CD4-positive, CD25-positive, alpha-beta regulatory T cell (primary cell): ENCODE results near the gene ELAPOR2. TPM values are rescaled to one million over a fixed set of nuclear protein-coding genes. Genes with fewer than 3 reads are reported as not detected.

Experiments
- ATAC-seq, 2 donors: fragments of 150-1000 bp; cut with Tn5 transposase; one replicate each; pipeline ENCODE4 v1.10.0; 2021; ENCODE audit warnings: low read depth in 2 of 2, moderate number of reproducible peaks in 2 of 2, moderate library complexity in 1 of 2
- DNase-seq, 3 donors: peaks; one replicate each; pipeline versions ENCODE4 v3.0.0 to v3.0.0-alpha.2; 2012 to 2022; ENCODE audit warnings: mixed read lengths in 1 of 3
- H3K27ac ChIP-seq: one replicate; pipeline ENCODE4 v1.7.0; 2013; ENCODE audit warnings: mild to moderate bottlenecking, low read length; ENCODE audit not compliant: insufficient read depth, poor library complexity, severe bottlenecking
- H3K27me3 ChIP-seq: one replicate; pipeline ENCODE4 v1.7.0; 2013; ENCODE audit warnings: low read length; ENCODE audit not compliant: control insufficient read depth, insufficient read depth
- H3K36me3 ChIP-seq: one replicate; pipeline ENCODE4 v1.7.0; 2013; ENCODE audit warnings: mild to moderate bottlenecking, low read length, moderate library complexity; ENCODE audit not compliant: control insufficient read depth, insufficient read depth
- H3K4me1 ChIP-seq: 2 replicates; pipeline ENCODE4 v1.7.0; 2013; ENCODE audit warnings: mild to moderate bottlenecking, low read length; ENCODE audit not compliant: insufficient read depth, control insufficient read depth, poor library complexity, severe bottlenecking
- H3K4me3 ChIP-seq: one replicate; pipeline ENCODE4 v1.7.0; 2013; ENCODE audit warnings: low read depth, mild to moderate bottlenecking, low read length, moderate library complexity
- H3K9me3 ChIP-seq, 2 experiments: 1 replicate in 1 of 2; 2 replicates in 1 of 2; pipeline ENCODE4 v1.7.0; 2013; ENCODE audit warnings: low read length in 2 of 2, mild to moderate bottlenecking in 1 of 2, moderate library complexity in 1 of 2; ENCODE audit not compliant: control insufficient read depth in 2 of 2
- H3K27ac Mint-ChIP-seq, 3 donors: one replicate each; pipeline ENCODE4 v1.8.0; 2020 to 2022; ENCODE audit warnings: mild to moderate bottlenecking in 3 of 3, mixed read lengths in 3 of 3, moderate library complexity in 2 of 3
- H3K27me3 Mint-ChIP-seq: one replicate; pipeline ENCODE4 v1.8.0; 2022; ENCODE audit warnings: mild to moderate bottlenecking, mixed read lengths
- H3K36me3 Mint-ChIP-seq: one replicate; pipeline ENCODE4 v1.8.0; 2020; ENCODE audit warnings: mixed read lengths
- H3K4me1 Mint-ChIP-seq, 4 donors: one replicate each; pipeline ENCODE4 v1.8.0; 2020 to 2022; ENCODE audit warnings: mixed read lengths in 4 of 4, mild to moderate bottlenecking in 1 of 4
- H3K4me3 Mint-ChIP-seq, 4 donors: one replicate each; pipeline ENCODE4 v1.8.0; 2020 to 2022; ENCODE audit warnings: mild to moderate bottlenecking in 4 of 4, mixed read lengths in 4 of 4, moderate library complexity in 3 of 4
- H3K9me3 Mint-ChIP-seq, 7 donors: one replicate each; pipeline ENCODE4 v1.8.0; 2020 to 2022; ENCODE audit warnings: mixed read lengths in 7 of 7, mild to moderate bottlenecking in 3 of 7, moderate library complexity in 2 of 7
- polyA plus RNA-seq, 4 donors: library from polyadenylated mRNA; unstranded; fragments of 300-500 nt; fragmentation: Illumina TruSeq; gene quantifications; one replicate each; pipeline ENCODE4 v1.2.3, GENCODE V29; 2021
- total RNA-seq: library from RNA; stranded (reverse); gene quantifications from one replicate; pipeline ENCODE4 v1.2.3, GENCODE V29; 2022

The ELAPOR2 gene
- total and polyA plus RNA-seq, 5 donors from 2014 or later, result 2.4 to 20.3 (median 3.0) TPM

DNA sequence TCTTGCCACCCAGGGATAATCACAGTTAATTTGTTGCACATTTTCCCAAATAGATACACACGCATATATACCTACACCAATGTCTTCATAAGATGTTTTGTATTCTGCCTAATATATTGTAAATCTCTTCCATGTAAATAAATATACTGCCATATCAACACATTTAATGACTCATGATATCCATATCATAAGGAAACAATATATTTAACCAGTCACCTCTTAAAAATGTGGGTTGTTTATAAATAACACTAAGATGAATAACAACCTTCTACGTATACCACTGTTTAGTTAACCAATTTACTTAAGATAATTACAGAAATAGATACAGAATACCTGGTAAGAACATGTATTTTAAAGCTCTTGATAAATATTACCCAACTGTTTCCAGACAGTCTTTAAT, 38.2 kb downstream of the ELAPOR2 start:
- ATAC-seq, result no peak
- no peak overlapping the region for H3K4me3 Mint-ChIP-seq

GRCh38 chr7:87016606-87017005, 42.8 kb downstream of the ELAPOR2 start:
- DNase-seq, result no peak
- no peaks in the 10 kb centered on the region for H3K4me1 ChIP-seq
- peaks cover 0 to 2% (median 0%) of the 10 kb centered on the region in 4 donors for H3K4me1 Mint-ChIP-seq

More for the DNA sequence above, 38.2 kb downstream of the ELAPOR2 start:
- Mint-ChIP-seq H3K4me1 (no peaks in the 10 kb centered on the region), H3K27ac (no peak overlapping the region), H3K27me3 (no peaks in the 10 kb centered on the region), H3K9me3 (peaks cover 0 to 2% (median 0%) of the 10 kb centered on the region in 7 donors), H3K36me3 (no peaks in the 10 kb centered on the region)
- Histone ChIP-seq H3K4me3 (no peak overlapping the region), H3K9me3 (no peaks in the 10 kb centered on the region), H3K36me3 (no peaks in the 10 kb centered on the region), H3K27ac (no peak overlapping the region), H3K27me3 (no peaks in the 10 kb centered on the region), H3K4me1 (no peaks in the 10 kb centered on the region)
- DNase-seq, result no peak

GRCh38 chr7:87013840-87014190, 45.6 kb downstream of the ELAPOR2 start:
- no peak overlapping the region for H3K27ac ChIP-seq
- Mint-ChIP-seq H3K9me3 (no peaks in the 10 kb centered on the region), H3K4me1 (peaks cover 0 to 2% (median 0%) of the 10 kb centered on the region in 4 donors), H3K27ac (no peak overlapping the region), H3K36me3 (no peaks in the 10 kb centered on the region), H3K4me3 (no peak overlapping the region), H3K27me3 (peaks cover 4% of the 10 kb centered on the region)
- H3K4me1 ChIP-seq, result no peaks in the 10 kb centered on the region
- no peak for ATAC-seq
- DNase-seq, result no peak
- no peaks in the 10 kb centered on the region for H3K36me3 ChIP-seq
- peaks cover 6% of the 10 kb centered on the region for H3K27me3 ChIP-seq
- H3K9me3 ChIP-seq, result no peaks in the 10 kb centered on the region
- H3K4me3 ChIP-seq, result no peak overlapping the region

More at GRCh38 chr7:87016606-87017005, 42.8 kb downstream of the ELAPOR2 start:
- Mint-ChIP-seq H3K9me3 (no peaks in the 10 kb centered on the region), H3K4me3 (no peak overlapping the region), H3K27me3 (peaks cover 4% of the 10 kb centered on the region), H3K36me3 (no peaks in the 10 kb centered on the region), H3K27ac (no peak overlapping the region)
- no peak overlapping the region for H3K27ac ChIP-seq
- H3K4me3 ChIP-seq, result no peak overlapping the region
- no peak for ATAC-seq
- peaks cover 6% of the 10 kb centered on the region for H3K27me3 ChIP-seq
- H3K9me3 ChIP-seq, result no peaks in the 10 kb centered on the region
- H3K36me3 ChIP-seq, result no peaks in the 10 kb centered on the region

DNA sequence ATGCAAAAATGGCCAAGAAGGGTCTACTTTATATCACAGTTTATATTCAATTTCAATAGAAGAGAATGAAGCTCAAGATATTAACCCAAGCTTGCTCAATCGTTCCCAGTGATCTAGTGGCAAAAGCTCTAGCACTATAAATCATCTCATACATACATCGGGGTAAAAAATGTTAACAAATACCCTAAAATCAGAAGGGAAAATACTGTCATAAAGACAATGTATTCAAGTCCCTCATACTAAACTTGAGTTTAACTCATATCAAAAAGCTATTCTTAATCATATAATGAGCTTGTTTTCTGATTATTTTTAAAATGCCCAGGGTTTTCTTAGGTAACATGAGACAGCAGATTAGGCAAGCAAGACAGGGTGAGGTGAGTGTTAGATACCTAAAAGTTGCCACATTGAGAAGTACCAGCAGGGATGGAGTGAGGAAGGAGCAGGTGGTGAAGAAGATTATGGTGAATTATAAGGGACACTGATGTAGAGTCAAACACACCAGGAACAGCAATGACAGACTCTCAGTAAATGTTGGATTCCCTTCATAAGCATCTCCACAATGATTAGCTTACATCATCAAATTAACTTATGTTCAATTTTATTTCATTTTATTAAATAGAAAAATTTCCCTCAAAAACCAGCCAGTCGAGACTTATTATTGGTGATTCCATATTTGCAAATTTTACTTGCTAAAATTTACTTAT, 46.2 kb downstream of the ELAPOR2 start:
- no peaks in the 10 kb centered on the region for H3K36me3 Mint-ChIP-seq
- no peak overlapping the region for H3K4me3 Mint-ChIP-seq
- peaks cover 4% of the 10 kb centered on the region for H3K27me3 Mint-ChIP-seq
- H3K27ac Mint-ChIP-seq, result no peak overlapping the region
- no peak for DNase-seq
- H3K4me3 ChIP-seq, result no peak overlapping the region
- H3K27ac ChIP-seq, result no peak overlapping the region
- peaks cover 0 to 2% (median 0%) of the 10 kb centered on the region in 4 donors for H3K4me1 Mint-ChIP-seq
- H3K9me3 ChIP-seq, result no peaks in the 10 kb centered on the region
- no peak for ATAC-seq
- no peaks in the 10 kb centered on the region for H3K4me1 ChIP-seq
- no peaks in the 10 kb centered on the region for H3K9me3 Mint-ChIP-seq
- no peaks in the 10 kb centered on the region for H3K36me3 ChIP-seq
- peaks cover 6% of the 10 kb centered on the region for H3K27me3 ChIP-seq

Other genes starting within 250 kb of the ELAPOR2 start
- gene DMTF1, start 92.8 kb upstream of the ELAPOR2 start, total RNA-seq, result 167 TPM
- 10 to 100 TPM; 27.9 to 34.6 (median 31.7) TPM for gene DMTF1, start 92.8 kb upstream of the ELAPOR2 start, polyA plus RNA-seq
- 98.0 TPM for gene TMEM243, start 160.1 kb upstream of the ELAPOR2 start, total RNA-seq
- 10 to 100 TPM; 56.9 to 83.9 (median 78.3) TPM for gene TMEM243, start 160.1 kb upstream of the ELAPOR2 start, polyA plus RNA-seq